GM21447 (cell line): ENCODE data around the gene NRIP3.
"Not testable (repeated sequence)": the region's sequence is repeated elsewhere in the genome, so short reads cannot be mapped to it uniquely, and the experiment has no call there.

Experiments used
- ATAC-seq: cut with Tn5 transposase; IDR thresholded peaks from one replicate; pipeline ENCODE4 v1.9.1; 2021; ENCODE audit not compliant: unreplicated experiment

The NRIP3 gene

DNA sequence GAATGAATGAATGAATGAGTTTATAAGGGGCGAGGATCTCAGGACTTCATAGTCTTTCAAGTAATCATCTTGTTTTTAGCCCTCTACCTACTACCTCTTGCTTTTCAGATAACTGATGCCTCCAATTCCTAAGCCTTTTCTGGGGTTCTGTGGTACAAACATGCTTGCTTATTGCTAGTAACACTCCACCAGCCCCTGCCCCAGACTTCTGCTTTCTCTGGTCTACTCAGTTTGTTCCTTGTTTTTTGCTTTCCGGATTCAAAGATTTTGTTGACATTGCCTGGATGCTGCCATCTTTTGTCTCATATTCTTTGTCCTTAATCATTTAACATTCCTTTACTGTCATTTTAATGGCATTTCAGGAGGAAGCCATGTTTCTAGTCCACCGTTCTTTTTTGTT is 30.7 kb downstream of the NRIP3 start:
- ATAC-seq = no peak

- no peak for ATAC-seq
These were observed 31.9 kb downstream of the NRIP3 start for GRCh38 chr11:8971924-8972316.

DNA sequence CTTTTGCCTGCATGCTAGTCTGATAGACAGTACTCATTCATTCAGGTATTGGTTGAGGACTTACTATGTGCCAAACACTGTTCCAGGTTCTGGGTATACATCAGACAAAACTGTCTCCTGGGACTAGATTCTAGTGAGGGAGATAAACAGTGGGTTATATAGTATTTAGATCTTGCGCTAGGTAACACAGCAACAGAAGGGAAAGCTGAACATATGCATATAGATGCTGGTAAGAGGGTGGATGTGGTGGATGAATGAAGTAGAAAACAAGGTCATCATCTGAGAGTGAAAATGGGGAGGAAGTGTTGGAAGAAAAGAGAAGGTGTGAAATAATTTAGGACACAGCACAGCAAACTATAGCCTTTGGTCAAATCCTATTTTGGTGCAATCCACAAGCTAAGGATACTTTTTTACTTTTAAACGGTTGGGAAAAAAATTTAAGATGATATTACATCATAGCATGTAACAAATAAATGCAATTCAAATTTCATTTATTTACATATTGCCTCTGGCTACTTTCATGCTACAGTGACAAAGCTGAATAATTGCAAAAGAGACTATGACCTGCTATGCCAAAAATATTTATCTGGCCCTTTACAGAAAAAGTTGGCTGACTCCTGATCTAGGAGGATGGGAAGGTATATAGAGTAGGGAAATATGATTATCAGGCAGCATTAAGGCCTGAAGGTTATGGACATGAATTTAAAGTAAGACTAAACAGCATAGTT is 32.4 kb downstream of the NRIP3 start:
- ATAC-seq = no peak

- ATAC-seq = no peak
These were observed 36.6 kb downstream of the NRIP3 start for GRCh38 chr11:8967184-8967583.

- peak; percentile 75 for ATAC-seq
These were observed 39.2 kb downstream of the NRIP3 start, which contains the start of gene TMEM9B for GRCh38 chr11:8964324-8965320. TMEM9B (minus strand) TSS chr11:8964442; CDS start chr11:8964313, 129 bp downstream.

GRCh38 chr11:8963569-8964323 is 40.1 kb downstream of the NRIP3 start:
- peak; percentile 63 for ATAC-seq

GRCh38 chr11:8962841-8963240 is 41.0 kb downstream of the NRIP3 start:
- ATAC-seq = no peak

- ATAC-seq = no peak
These were observed 42.4 kb downstream of the NRIP3 start for GRCh38 chr11:8961401-8961800.

GRCh38 chr11:8959546-8960166 is 44.1 kb downstream of the NRIP3 start:
- ATAC-seq = peak; percentile 41

- ATAC-seq = no peak
These were observed 46.9 kb downstream of the NRIP3 start for GRCh38 chr11:8956860-8957259.

- ATAC-seq = no peak
These were observed 54.9 kb downstream of the NRIP3 start for GRCh38 chr11:8948886-8949285.

DNA sequence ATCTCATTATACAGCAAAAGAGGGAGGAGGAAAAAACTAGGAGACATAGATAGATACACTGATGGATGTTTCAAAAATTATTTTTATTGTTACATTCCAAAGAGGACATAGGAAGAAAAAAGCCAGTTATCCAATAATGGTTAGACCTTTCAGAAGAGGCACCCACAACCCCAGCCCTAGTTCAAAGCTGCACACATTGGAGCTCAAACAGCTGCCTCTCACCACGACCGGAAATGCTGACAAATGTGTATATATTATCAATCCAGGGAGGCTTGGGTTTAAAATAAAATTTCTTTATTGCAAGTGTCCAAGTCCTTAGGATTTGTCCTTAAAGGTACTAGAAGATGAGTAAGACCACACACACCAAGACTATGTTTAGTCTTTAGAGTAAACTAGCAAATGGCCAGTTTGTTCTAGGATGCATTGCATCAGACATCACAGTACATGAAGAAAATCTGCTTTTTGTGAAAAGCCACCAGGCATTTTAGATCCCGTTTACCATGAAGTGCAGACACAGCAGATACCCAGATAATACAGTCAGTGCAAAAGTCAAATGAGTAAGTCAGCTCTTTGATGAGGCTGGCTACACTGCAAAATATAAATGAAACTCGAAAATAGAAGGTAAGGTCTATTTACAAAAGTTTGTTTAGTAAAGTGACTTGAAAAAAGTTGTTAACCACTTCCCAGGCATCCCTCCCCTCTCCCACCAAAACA is 56.4 kb downstream of the NRIP3 start:
- ATAC-seq = no peak

- ATAC-seq = no peak
These were observed 61.2 kb downstream of the NRIP3 start, which contains the start of gene ASCL3 for GRCh38 chr11:8942518-8943066. ASCL3 (minus strand) TSS chr11:8943016; CDS start chr11:8938161, 4,855 bp downstream.

DNA sequence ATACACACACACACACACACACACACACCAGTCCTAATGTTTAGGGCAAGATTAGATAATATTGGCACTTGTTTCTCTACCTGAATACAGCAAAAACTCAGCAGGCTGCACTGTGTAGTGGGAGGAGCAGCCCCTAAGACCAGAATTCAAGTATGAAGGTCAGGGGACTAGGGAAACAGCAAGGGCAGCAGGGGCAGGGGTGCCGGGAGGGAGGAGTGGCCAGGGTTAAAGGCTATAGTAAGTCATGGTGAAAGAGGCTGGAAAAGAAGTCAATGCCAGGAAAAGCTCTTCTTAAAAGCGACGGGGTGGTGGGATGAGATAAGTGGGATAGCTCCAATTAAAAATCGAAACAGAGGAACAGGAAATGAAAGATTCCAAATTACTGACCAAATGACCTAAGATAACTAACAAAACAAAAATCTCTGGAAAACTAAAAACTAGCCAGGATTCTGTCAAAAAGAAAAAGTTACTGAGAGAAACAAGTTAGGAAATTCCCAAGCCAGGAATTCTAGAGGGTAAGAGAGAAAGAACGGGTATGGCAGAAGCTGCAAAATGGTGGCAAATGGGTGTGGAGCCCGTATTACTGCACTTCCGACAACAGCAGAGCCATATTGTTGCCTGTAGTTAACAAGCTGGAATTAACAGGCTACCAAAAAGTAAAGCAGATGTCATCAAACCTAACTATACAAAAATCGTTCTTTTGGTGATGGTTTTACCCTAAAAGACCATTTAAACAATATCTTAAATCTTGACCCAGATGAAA is 62.3 kb downstream of the NRIP3 start:
- ATAC-seq = no peak

GRCh38 chr11:8937659-8938058 is 66.1 kb downstream of the NRIP3 start:
- ATAC-seq = no peak

DNA sequence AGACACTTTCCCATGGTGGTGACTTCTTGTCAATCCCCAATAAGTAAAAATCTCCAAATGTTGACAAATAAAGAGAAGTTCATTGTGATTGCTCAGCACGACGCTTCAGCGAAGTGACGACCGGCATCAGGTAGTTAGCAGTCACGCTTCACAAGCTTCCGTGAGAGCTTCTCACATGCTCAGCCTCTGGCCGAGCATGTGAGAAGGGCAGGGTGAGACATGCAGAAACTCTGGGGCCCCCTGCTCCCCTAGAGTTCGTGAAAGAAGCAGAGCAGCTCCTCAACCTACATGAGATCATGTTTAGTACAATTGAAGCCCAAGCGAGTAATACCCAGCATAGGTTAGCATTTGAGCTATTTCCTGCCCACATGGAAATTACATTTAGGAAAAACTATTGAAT is 66.6 kb downstream of the NRIP3 start:
- no peak for ATAC-seq

DNA sequence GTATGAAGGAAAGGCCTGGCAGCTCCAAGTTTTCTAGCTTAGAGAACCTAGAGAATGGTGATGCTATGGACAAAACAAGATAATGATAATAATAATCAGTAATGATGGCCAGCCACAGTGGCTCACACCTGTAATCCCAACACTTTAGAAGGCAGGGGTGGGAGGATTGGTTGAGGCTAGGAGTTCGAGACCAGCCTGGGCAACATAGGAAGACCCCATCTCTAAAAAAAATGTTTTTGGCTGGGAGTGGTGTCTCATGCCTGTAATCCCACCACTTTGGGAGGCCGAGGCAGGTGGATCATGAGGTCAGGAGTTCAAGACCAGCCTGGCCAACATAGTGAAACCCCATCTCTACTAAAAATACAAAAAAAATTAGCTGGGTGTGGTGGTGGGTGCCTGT is 68.0 kb downstream of the NRIP3 start:
- not testable (repeated sequence) for ATAC-seq

DNA sequence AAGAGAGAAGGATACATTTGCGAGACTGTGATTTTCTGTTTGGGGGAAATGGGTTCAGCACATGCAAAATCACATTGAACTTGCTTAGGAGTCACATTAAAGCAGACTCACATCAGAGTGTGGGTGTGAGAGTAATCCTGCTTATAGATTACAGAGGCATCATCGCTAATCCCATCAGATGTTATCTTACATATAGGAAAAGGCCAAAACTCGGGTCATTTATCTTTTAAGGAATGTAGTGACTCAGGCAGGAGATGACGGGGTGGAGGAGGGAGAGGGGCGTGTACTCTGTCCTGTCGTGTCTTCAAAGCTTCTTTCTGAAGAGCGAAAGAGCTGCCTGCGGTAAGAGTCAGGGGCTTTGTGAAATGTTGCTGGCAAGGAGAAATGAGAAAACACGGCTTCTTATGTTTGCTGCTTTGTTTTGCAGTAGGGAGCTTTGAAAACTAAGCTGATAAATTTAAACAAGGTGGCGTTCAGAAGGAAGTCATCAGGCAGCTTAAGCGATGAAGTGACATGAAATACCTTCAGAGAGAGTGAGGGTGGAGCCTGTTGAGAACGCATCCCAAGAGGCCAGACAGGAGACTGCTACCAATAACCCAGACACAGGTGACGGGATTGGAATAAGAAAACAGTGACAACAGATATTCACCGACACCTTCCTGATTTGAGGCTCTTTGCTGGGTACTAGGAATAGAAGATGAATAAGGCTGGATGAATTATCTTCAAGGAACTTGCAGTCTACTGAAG is 68.9 kb downstream of the NRIP3 start:
- ATAC-seq = no peak
